GM18907 (cell line): ENCODE measurements around the gene KLHL33.
A peak's percentile ranks its signal among the peaks of the same experiment; 100 is the strongest.

Experiments used
- ATAC-seq: cut with Tn5 transposase; IDR thresholded peaks from one replicate; pipeline ENCODE4 v1.9.1; 2021; ENCODE audit warnings: mild to moderate bottlenecking, moderate library complexity; ENCODE audit not compliant: unreplicated experiment

KLHL33 gene

GRCh38 chr14:20415782-20416206, 20.2 kb downstream of the KLHL33 start:
- ATAC-seq = peak; percentile 55

GRCh38 chr14:20413744-20414082, 22.3 kb downstream of the KLHL33 start:
- peak; percentile 48 for ATAC-seq

- ATAC-seq = peak; percentile 81
Observed at GRCh38 chr14:20412876-20413743, 22.9 kb downstream of the KLHL33 start, which contains the start of gene TEP1. Gene TEP1 (minus strand): TSS chr14:20413501. CDS start chr14:20408439, 5,062 bp downstream.

GRCh38 chr14:20412411-20412810, 23.6 kb downstream of the KLHL33 start:
- ATAC-seq = peak; percentile 61

- no peak for ATAC-seq
Observed at GRCh38 chr14:20409226-20409625, 26.7 kb downstream of the KLHL33 start.

GRCh38 chr14:20403521-20403920, 32.4 kb downstream of the KLHL33 start:
- ATAC-seq = no peak

GRCh38 chr14:20400965-20401593, 34.9 kb downstream of the KLHL33 start:
- no peak for ATAC-seq

- ATAC-seq = no peak
Observed at GRCh38 chr14:20400589-20400964, 35.4 kb downstream of the KLHL33 start.

- no peak for ATAC-seq
Observed at GRCh38 chr14:20397511-20397910, 38.5 kb downstream of the KLHL33 start.

- ATAC-seq = no peak
Observed at GRCh38 chr14:20391505-20391904, 44.5 kb downstream of the KLHL33 start.

GRCh38 chr14:20388159-20388558, 47.8 kb downstream of the KLHL33 start:
- ATAC-seq = no peak

GRCh38 chr14:20387576-20387975, 48.4 kb downstream of the KLHL33 start:
- ATAC-seq = peak; percentile 53

GRCh38 chr14:20386276-20386855, 49.6 kb downstream of the KLHL33 start:
- ATAC-seq = no peak

GRCh38 chr14:20384886-20385285, 51.1 kb downstream of the KLHL33 start:
- no peak for ATAC-seq

GRCh38 chr14:20384321-20384720, 51.6 kb downstream of the KLHL33 start:
- ATAC-seq = no peak

GRCh38 chr14:20383636-20384035, 52.3 kb downstream of the KLHL33 start:
- no peak for ATAC-seq

GRCh38 chr14:20383032-20383431, 52.9 kb downstream of the KLHL33 start:
- no peak for ATAC-seq

- ATAC-seq = no peak
Observed at GRCh38 chr14:20382526-20382925, 53.4 kb downstream of the KLHL33 start.

- no peak for ATAC-seq
Observed at GRCh38 chr14:20381341-20381740, 54.6 kb downstream of the KLHL33 start.

- ATAC-seq = no peak
Observed at GRCh38 chr14:20380681-20381080, 55.3 kb downstream of the KLHL33 start.

- ATAC-seq = no peak
Observed at GRCh38 chr14:20379743-20380142, 56.2 kb downstream of the KLHL33 start.

GRCh38 chr14:20377171-20377570, 58.8 kb downstream of the KLHL33 start:
- ATAC-seq = no peak
